Measurements from ENCODE around the gene DBI. TPM values are rescaled to one million over a fixed set of nuclear protein-coding genes. Genes with fewer than 3 reads are reported as not detected.
A peak's percentile ranks its signal among the peaks of the same experiment; 100 is the strongest.

The DBI gene
- total and polyA plus RNA-seq, 4 experiments from 2014 or later: 44.7 to 384 (median 170) TPM

- Mint-ChIP-seq H3K27me3 (no peaks in the 10 kb centered on the region), H3K9me3 (no peaks in the 10 kb centered on the region), H3K36me3 (peaks cover 1 to 9% of the 10 kb centered on the region in 2 donors), H3K27ac (no peak overlapping the region), H3K4me3 (no peak overlapping the region), H3K4me1 (peaks cover 9 to 12% (median 11%) of the 10 kb centered on the region in 4 donors)
- Histone ChIP-seq H3K4me1 (ENCODE audit: insufficient read depth, low read length) (peaks cover 14% of the 10 kb centered on the region), H3K4me3 (ENCODE audit: low read length in 2 of 2) (no peak overlapping the region), H3K9me3 (ENCODE audit: control insufficient read depth in 1 of 2, low read length in 2 of 2) (no peaks in the 10 kb centered on the region), H3K27me3 (ENCODE audit: insufficient read depth, low read length) (no peaks in the 10 kb centered on the region), H3K36me3 (ENCODE audit: insufficient read depth, low read length) (no peaks in the 10 kb centered on the region), H3K27ac (ENCODE audit: low read depth, low read length) (no peak overlapping the region)
- no peak for DNase-seq
- intact Hi-C loops (cut with micrococcal nuclease): no loop called here
- CTCF ChIA-PET (ENCODE audit: partially characterized antibody): no interaction called here
- POLR2A ChIA-PET (ENCODE audit: partially characterized antibody): no interaction called here
Measured at GRCh38 chr2:119341684-119342083, 25.1 kb upstream of the DBI start.

- POLR2A ChIA-PET (ENCODE audit: partially characterized antibody): no interaction called here
- no peaks in the 10 kb centered on the region for H3K27me3 Mint-ChIP-seq
- H3K9me3 Mint-ChIP-seq: no peaks in the 10 kb centered on the region
- Histone ChIP-seq H3K4me1 (ENCODE audit: insufficient read depth, low read length) (no peaks in the 10 kb centered on the region), H3K36me3 (ENCODE audit: insufficient read depth, low read length) (no peaks in the 10 kb centered on the region), H3K27ac (ENCODE audit: low read depth, low read length) (no peak overlapping the region), H3K4me3 (ENCODE audit: low read length in 2 of 2) (no peak overlapping the region), H3K27me3 (ENCODE audit: insufficient read depth, low read length) (no peaks in the 10 kb centered on the region), H3K9me3 (ENCODE audit: control insufficient read depth in 1 of 2, low read length in 2 of 2) (no peaks in the 10 kb centered on the region)
- intact Hi-C loops (cut with micrococcal nuclease): no loop called here
- peak in 1 of 5 donors; percentile 31 for DNase-seq
- H3K36me3 Mint-ChIP-seq: no peaks in the 10 kb centered on the region
- peaks cover 0 to 1% (median 0%) of the 10 kb centered on the region in 4 donors for H3K4me1 Mint-ChIP-seq
- CTCF ChIA-PET (ENCODE audit: partially characterized antibody): interaction anchor here (1.3 kb wide), 1 partner anchor 16 kb away, joined by 3 read pairs; no protein-coding TSS in a partner anchor
- H3K4me3 Mint-ChIP-seq: no peak overlapping the region
- no peak overlapping the region for H3K27ac Mint-ChIP-seq
Measured at GRCh38 chr2:119349289-119349688, 17.5 kb upstream of the DBI start.

GRCh38 chr2:119350311-119350998 is 16.3 kb upstream of the DBI start:
- no peak overlapping the region for H3K4me3 ChIP-seq (ENCODE audit: low read length in 2 of 2)
- H3K27me3 ChIP-seq (ENCODE audit: insufficient read depth, low read length): no peaks in the 10 kb centered on the region
- H3K36me3 ChIP-seq (ENCODE audit: insufficient read depth, low read length): no peaks in the 10 kb centered on the region
- peaks cover 0 to 1% (median under 1%) of the 10 kb centered on the region in 4 donors for H3K4me1 Mint-ChIP-seq
- no peaks in the 10 kb centered on the region for H3K36me3 Mint-ChIP-seq
- no peaks in the 10 kb centered on the region for H3K9me3 ChIP-seq (ENCODE audit: control insufficient read depth in 1 of 2, low read length in 2 of 2)
- H3K27ac ChIP-seq (ENCODE audit: low read depth, low read length): no peak overlapping the region
- intact Hi-C loops (cut with micrococcal nuclease): no loop called here
- ChIA-PET CTCF (ENCODE audit: partially characterized antibody) (interaction anchor here (0.8 kb wide), 1 partner anchor 19 kb away, joined by 3 read pairs; no protein-coding TSS in a partner anchor), POLR2A (ENCODE audit: partially characterized antibody) (interaction anchor here (1.7 kb wide), 1 partner anchor 16 kb away, joined by 5 read pairs; the partner anchor contains the start of genes C2orf76 and DBI)
- DNase-seq: no peak
- no peak overlapping the region for H3K4me3 Mint-ChIP-seq
- no peaks in the 10 kb centered on the region for H3K27me3 Mint-ChIP-seq
- H3K27ac Mint-ChIP-seq: no peak overlapping the region
- H3K9me3 Mint-ChIP-seq: no peaks in the 10 kb centered on the region
- no peaks in the 10 kb centered on the region for H3K4me1 ChIP-seq (ENCODE audit: insufficient read depth, low read length)

- no peak overlapping the region for H3K4me3 Mint-ChIP-seq
Measured at GRCh38 chr2:119352357-119352756, 14.4 kb upstream of the DBI start.

GRCh38 chr2:119354860-119355259 is 11.9 kb upstream of the DBI start:
- intact Hi-C loops (cut with micrococcal nuclease): no loop called here
- H3K27me3 Mint-ChIP-seq: no peaks in the 10 kb centered on the region
- H3K36me3 Mint-ChIP-seq: peaks cover 0 to 4% of the 10 kb centered on the region in 2 donors
- peaks cover 0 to 5% (median 5%) of the 10 kb centered on the region in 4 donors for H3K4me1 Mint-ChIP-seq
- CTCF ChIA-PET (ENCODE audit: partially characterized antibody): no interaction called here
- no peak overlapping the region for H3K27ac ChIP-seq (ENCODE audit: low read depth, low read length)
- no peak overlapping the region for H3K4me3 Mint-ChIP-seq
- no peak overlapping the region for H3K4me3 ChIP-seq (ENCODE audit: low read length in 2 of 2)
- no peaks in the 10 kb centered on the region for H3K4me1 ChIP-seq (ENCODE audit: insufficient read depth, low read length)
- H3K36me3 ChIP-seq (ENCODE audit: insufficient read depth, low read length): no peaks in the 10 kb centered on the region
- POLR2A ChIA-PET (ENCODE audit: partially characterized antibody): no interaction called here
- no peak overlapping the region for H3K27ac Mint-ChIP-seq
- no peak for DNase-seq
- H3K9me3 ChIP-seq (ENCODE audit: control insufficient read depth in 1 of 2, low read length in 2 of 2): no peaks in the 10 kb centered on the region
- H3K27me3 ChIP-seq (ENCODE audit: insufficient read depth, low read length): no peaks in the 10 kb centered on the region
- no peaks in the 10 kb centered on the region for H3K9me3 Mint-ChIP-seq

More at GRCh38 chr2:119352357-119352756, 14.4 kb upstream of the DBI start:
- DNase-seq: no peak
- H3K27ac ChIP-seq (ENCODE audit: low read depth, low read length): no peak overlapping the region
- H3K27me3 Mint-ChIP-seq: no peaks in the 10 kb centered on the region
- H3K36me3 ChIP-seq (ENCODE audit: insufficient read depth, low read length): no peaks in the 10 kb centered on the region
- H3K9me3 Mint-ChIP-seq: no peaks in the 10 kb centered on the region
- no peaks in the 10 kb centered on the region for H3K9me3 ChIP-seq (ENCODE audit: control insufficient read depth in 1 of 2, low read length in 2 of 2)
- no peaks in the 10 kb centered on the region for H3K27me3 ChIP-seq (ENCODE audit: insufficient read depth, low read length)
- ChIA-PET POLR2A (ENCODE audit: partially characterized antibody) (no interaction called here), CTCF (ENCODE audit: partially characterized antibody) (no interaction called here)
- no peak overlapping the region for H3K4me3 ChIP-seq (ENCODE audit: low read length in 2 of 2)
- peaks cover 0 to 4% of the 10 kb centered on the region in 2 donors for H3K36me3 Mint-ChIP-seq
- no peak overlapping the region for H3K27ac Mint-ChIP-seq
- H3K4me1 ChIP-seq (ENCODE audit: insufficient read depth, low read length): no peaks in the 10 kb centered on the region
- intact Hi-C loops (cut with micrococcal nuclease): no loop called here
- H3K4me1 Mint-ChIP-seq: peaks cover 0 to 5% (median 5%) of the 10 kb centered on the region in 4 donors

GRCh38 chr2:119359774-119360173 is 7.0 kb upstream of the DBI start:
- H3K9me3 ChIP-seq (ENCODE audit: control insufficient read depth in 1 of 2, low read length in 2 of 2): no peaks in the 10 kb centered on the region
- Mint-ChIP-seq H3K9me3 (peaks cover 0 to 1% (median 0%) of the 10 kb centered on the region in 8 donors), H3K4me1 (peaks cover 5 to 24% (median 12%) of the 10 kb centered on the region in 4 donors), H3K27me3 (no peaks in the 10 kb centered on the region), H3K4me3 (no peak overlapping the region), H3K27ac (peak overlapping the region in 1 of 7 donors; percentile 83), H3K36me3 (peaks cover 0 to 4% of the 10 kb centered on the region in 2 donors)
- no peak for DNase-seq
- no peaks in the 10 kb centered on the region for H3K36me3 ChIP-seq (ENCODE audit: insufficient read depth, low read length)
- no peak overlapping the region for H3K27ac ChIP-seq (ENCODE audit: low read depth, low read length)
- ChIA-PET POLR2A (ENCODE audit: partially characterized antibody) (no interaction called here), CTCF (ENCODE audit: partially characterized antibody) (interaction anchor here (0.7 kb wide), 1 partner anchor 20 kb away, joined by 4 read pairs; no protein-coding TSS in a partner anchor)
- no peaks in the 10 kb centered on the region for H3K27me3 ChIP-seq (ENCODE audit: insufficient read depth, low read length)
- intact Hi-C loops (cut with micrococcal nuclease): no loop called here
- no peak overlapping the region for H3K4me3 ChIP-seq (ENCODE audit: low read length in 2 of 2)
- H3K4me1 ChIP-seq (ENCODE audit: insufficient read depth, low read length): peaks cover 2% of the 10 kb centered on the region

- Mint-ChIP-seq H3K4me3 (no peak overlapping the region), H3K27me3 (no peaks in the 10 kb centered on the region), H3K4me1 (peaks cover 12 to 30% (median 18%) of the 10 kb centered on the region in 4 donors), H3K27ac (peak overlapping the region in 1 of 7 donors; percentile 42), H3K9me3 (peaks cover 0 to 1% (median 0%) of the 10 kb centered on the region in 8 donors), H3K36me3 (peaks cover 0 to 4% of the 10 kb centered on the region in 2 donors)
- Histone ChIP-seq H3K4me3 (ENCODE audit: low read length in 2 of 2) (no peak overlapping the region), H3K27ac (ENCODE audit: low read depth, low read length) (no peak overlapping the region), H3K36me3 (ENCODE audit: insufficient read depth, low read length) (no peaks in the 10 kb centered on the region), H3K27me3 (ENCODE audit: insufficient read depth, low read length) (no peaks in the 10 kb centered on the region), H3K4me1 (ENCODE audit: insufficient read depth, low read length) (peaks cover 9% of the 10 kb centered on the region), H3K9me3 (ENCODE audit: control insufficient read depth in 1 of 2, low read length in 2 of 2) (no peaks in the 10 kb centered on the region)
- CTCF ChIA-PET (ENCODE audit: partially characterized antibody): interaction anchor here (0.7 kb wide), 1 partner anchor 20 kb away, joined by 4 read pairs; no protein-coding TSS in a partner anchor
- POLR2A ChIA-PET (ENCODE audit: partially characterized antibody): no interaction called here
- DNase-seq: no peak
- intact Hi-C loops (cut with micrococcal nuclease): no loop called here
Measured at GRCh38 chr2:119360423-119360966, 6.3 kb upstream of the DBI start.
